ENCODE results near the gene UCKL1.

- TF ChIP-seq EZH2 (optimal IDR thresholded peaks at IDR 0.05; ENCODE audit: low read depth, low read length) (no peak), EZH2phosphoT487 (IDR thresholded peaks at IDR 0.05; ENCODE audit: low read length) (no peak), CTCF (IDR thresholded peaks at IDR 0.05; ENCODE audit: low read length) (no peak)
Observed at GRCh38 chr20:63945921-63946920, 10.0 kb downstream of the UCKL1 start.
